Astrocyte (in vitro differentiated cells and primary cell): Measurements from ENCODE around the gene AP1G2. TPM values are rescaled to one million over a fixed set of nuclear protein-coding genes. Genes with fewer than 3 reads are reported as not detected.
A peak's percentile ranks its signal among the peaks of the same experiment; 100 is the strongest.

Source experiments
- DNase-seq: peaks from one replicate; pipeline ENCODE4 v3.0.0-alpha.2; 2010; ENCODE audit warnings: low read depth
- FAIRE-seq: peaks from 2 replicates; lab custom pipeline; 2011; peaks lifted over from hg19 to GRCh38; lab: Jason Lieb, UNC
- H2AFZ ChIP-seq: 2 replicates; pipeline ENCODE4 v1.6.0; 2012; ENCODE audit warnings: low read depth, low read length, inconsistent platforms
- H3K27ac ChIP-seq: 2 replicates; pipeline ENCODE4 v1.5.1; 2011; ENCODE audit warnings: low read depth, low read length, inconsistent platforms
- H3K27me3 ChIP-seq: 2 replicates; pipeline ENCODE4 v1.6.0; 2011; ENCODE audit warnings: low read length, inconsistent platforms; ENCODE audit not compliant: insufficient read depth
- H3K36me3 ChIP-seq: 2 replicates; pipeline ENCODE4 v1.5.1; 2011; ENCODE audit warnings: low read length, inconsistent platforms; ENCODE audit not compliant: insufficient read depth
- H3K4me1 ChIP-seq: 2 replicates; pipeline ENCODE4 v1.5.1; 2011; ENCODE audit warnings: low read length, inconsistent platforms; ENCODE audit not compliant: insufficient read depth
- H3K4me2 ChIP-seq: 2 replicates; pipeline ENCODE4 v1.6.0; 2012; ENCODE audit warnings: low read length, inconsistent platforms
- H3K4me3 ChIP-seq: 2 replicates; pipeline ENCODE4 v1.5.1; 2011; ENCODE audit warnings: low read depth, mild to moderate bottlenecking, low read length, inconsistent platforms; ENCODE audit not compliant: insufficient read depth
- H3K79me2 ChIP-seq: 2 replicates; pipeline ENCODE4 v1.6.0; 2012; ENCODE audit warnings: mild to moderate bottlenecking, low read length, inconsistent platforms; ENCODE audit not compliant: insufficient read depth
- H3K9ac ChIP-seq: 2 replicates; pipeline ENCODE4 v1.6.0; 2012; ENCODE audit warnings: mild to moderate bottlenecking, low read length, inconsistent platforms
- H3K9me3 ChIP-seq: 2 replicates; pipeline ENCODE4 v1.5.1; 2012; ENCODE audit warnings: low read depth, mild to moderate bottlenecking, low read length, inconsistent platforms; ENCODE audit not compliant: insufficient read depth
- H4K20me1 ChIP-seq: 2 replicates; pipeline ENCODE4 v1.6.0; 2012; ENCODE audit warnings: low read length, inconsistent platforms; ENCODE audit not compliant: insufficient read depth
- H3K27ac Mint-ChIP-seq: one replicate; pipeline ENCODE4 v1.8.0; 2021; ENCODE audit warnings: mild to moderate bottlenecking, mixed read lengths; ENCODE audit not compliant: unreplicated experiment
- H3K27me3 Mint-ChIP-seq: one replicate; pipeline ENCODE4 v1.8.0; 2021; ENCODE audit warnings: low read depth, mixed read lengths; ENCODE audit not compliant: unreplicated experiment
- H3K36me3 Mint-ChIP-seq: one replicate; pipeline ENCODE4 v1.8.0; 2021; ENCODE audit warnings: low read depth, mixed read lengths; ENCODE audit not compliant: unreplicated experiment
- H3K4me1 Mint-ChIP-seq: one replicate; pipeline ENCODE4 v1.8.0; 2021; ENCODE audit warnings: low read depth, mixed read lengths; ENCODE audit not compliant: unreplicated experiment
- H3K4me3 Mint-ChIP-seq: one replicate; pipeline ENCODE4 v1.8.0; 2021; ENCODE audit warnings: mild to moderate bottlenecking, moderate library complexity, mixed read lengths; ENCODE audit not compliant: unreplicated experiment
- H3K9me3 Mint-ChIP-seq: one replicate; pipeline ENCODE4 v1.8.0; 2021; ENCODE audit warnings: mild to moderate bottlenecking, mixed read lengths; ENCODE audit not compliant: unreplicated experiment
- EZH2 ChIP-seq: IDR thresholded peaks from 2 replicates; pipeline ENCODE4 v1.6.1; 2012; ENCODE audit warnings: mild to moderate bottlenecking, low read length, inconsistent platforms; ENCODE audit not compliant: insufficient read depth
- total RNA-seq: library from RNA; stranded (reverse); gene quantifications from 2 replicates; pipeline ENCODE4 v1.2.1, GENCODE V29; 2021
- TF ChIP-seq, protein P1 (sequence below): IDR thresholded peaks from 2 replicates; pipeline ENCODE4 v1.5.1; 2011; ENCODE audit warnings: low read depth, mild to moderate bottlenecking, inconsistent platforms, low read length, moderate library complexity; ENCODE audit not compliant: insufficient read depth

Gene AP1G2
- total RNA-seq, 1 donor from 2014 or later, result 80.9 TPM

DNA sequence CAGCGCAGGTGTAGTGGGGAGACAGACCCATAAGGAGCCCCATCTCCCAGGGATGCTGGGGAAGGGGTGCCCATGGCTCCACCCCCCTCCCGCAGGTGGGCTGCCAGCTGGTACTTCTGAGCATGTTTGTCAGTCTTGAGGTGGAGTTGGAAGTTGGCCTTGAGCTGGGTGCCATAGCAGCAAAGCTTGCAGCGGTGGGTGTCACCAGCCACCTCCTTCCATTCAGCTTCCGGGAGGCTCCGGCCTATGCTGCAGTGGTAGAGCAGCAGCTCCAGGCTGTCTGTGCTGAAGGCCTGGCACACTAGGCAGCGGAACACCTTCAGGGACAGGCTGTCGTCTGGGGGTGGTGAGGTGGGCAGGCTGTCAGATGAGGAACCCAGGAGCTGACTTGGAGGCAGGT is 34.9 kb downstream of the AP1G2 start:
- no peaks in the 10 kb centered on the region for H3K27me3 ChIP-seq
- no peak overlapping the region for H2AFZ ChIP-seq
- FAIRE-seq (no peak), DNase-seq (no peak)
- no peaks in the 10 kb centered on the region for H3K9me3 ChIP-seq
- H3K9ac ChIP-seq, result no peak overlapping the region
- H3K36me3 ChIP-seq, result no peaks in the 10 kb centered on the region
- H3K4me2 ChIP-seq, result no peak overlapping the region
- peak overlapping the region; percentile 50 for H3K4me3 Mint-ChIP-seq
- no peak for TF ChIP-seq EZH2
- TF ChIP-seq, protein P1, sequence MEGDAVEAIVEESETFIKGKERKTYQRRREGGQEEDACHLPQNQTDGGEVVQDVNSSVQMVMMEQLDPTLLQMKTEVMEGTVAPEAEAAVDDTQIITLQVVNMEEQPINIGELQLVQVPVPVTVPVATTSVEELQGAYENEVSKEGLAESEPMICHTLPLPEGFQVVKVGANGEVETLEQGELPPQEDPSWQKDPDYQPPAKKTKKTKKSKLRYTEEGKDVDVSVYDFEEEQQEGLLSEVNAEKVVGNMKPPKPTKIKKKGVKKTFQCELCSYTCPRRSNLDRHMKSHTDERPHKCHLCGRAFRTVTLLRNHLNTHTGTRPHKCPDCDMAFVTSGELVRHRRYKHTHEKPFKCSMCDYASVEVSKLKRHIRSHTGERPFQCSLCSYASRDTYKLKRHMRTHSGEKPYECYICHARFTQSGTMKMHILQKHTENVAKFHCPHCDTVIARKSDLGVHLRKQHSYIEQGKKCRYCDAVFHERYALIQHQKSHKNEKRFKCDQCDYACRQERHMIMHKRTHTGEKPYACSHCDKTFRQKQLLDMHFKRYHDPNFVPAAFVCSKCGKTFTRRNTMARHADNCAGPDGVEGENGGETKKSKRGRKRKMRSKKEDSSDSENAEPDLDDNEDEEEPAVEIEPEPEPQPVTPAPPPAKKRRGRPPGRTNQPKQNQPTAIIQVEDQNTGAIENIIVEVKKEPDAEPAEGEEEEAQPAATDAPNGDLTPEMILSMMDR, result no peak
- peak overlapping the region; percentile 18 for H3K27ac Mint-ChIP-seq
- H3K9me3 Mint-ChIP-seq, result no peaks in the 10 kb centered on the region
- H3K27ac ChIP-seq, result no peak overlapping the region
- H3K79me2 ChIP-seq, result no peaks in the 10 kb centered on the region
- no peaks in the 10 kb centered on the region for H3K4me1 ChIP-seq
- no peaks in the 10 kb centered on the region for H3K27me3 Mint-ChIP-seq
- peaks cover 9% of the 10 kb centered on the region for H3K4me1 Mint-ChIP-seq
- no peak overlapping the region for H3K4me3 ChIP-seq
- peaks cover 32% of the 10 kb centered on the region for H3K36me3 Mint-ChIP-seq
- H4K20me1 ChIP-seq, result no peaks in the 10 kb centered on the region

DNA sequence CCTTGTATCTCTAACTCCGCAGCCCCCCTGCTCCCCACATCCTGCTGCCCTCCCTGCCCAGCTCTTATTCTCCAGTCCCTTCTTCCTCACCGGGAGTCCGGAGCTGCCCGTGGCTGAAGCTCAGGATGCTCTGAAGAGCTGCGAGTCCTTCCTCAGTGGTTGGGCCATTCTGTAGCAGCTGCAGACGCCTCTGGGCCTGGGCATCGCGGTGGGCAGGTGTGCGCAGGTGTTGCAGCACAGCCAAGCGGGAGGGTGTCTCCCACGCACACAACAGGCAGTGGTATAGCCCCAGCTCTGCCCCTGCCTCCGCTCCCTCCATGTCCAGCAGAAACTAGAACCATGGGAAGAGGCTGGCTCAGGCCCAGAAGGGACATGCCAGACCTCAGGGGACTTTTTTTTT is 36.2 kb downstream of the AP1G2 start:
- H3K9ac ChIP-seq, result no peak overlapping the region
- Mint-ChIP-seq H3K4me1 (peaks cover 9% of the 10 kb centered on the region), H3K36me3 (peaks cover 43% of the 10 kb centered on the region), H3K4me3 (no peak overlapping the region), H3K27ac (no peak overlapping the region), H3K9me3 (no peaks in the 10 kb centered on the region), H3K27me3 (no peaks in the 10 kb centered on the region)
- no peak overlapping the region for H3K4me3 ChIP-seq
- no peak for TF ChIP-seq EZH2
- TF ChIP-seq, protein P1, result no peak
- no peak overlapping the region for H3K4me2 ChIP-seq
- DNase-seq, result no peak
- H3K27ac ChIP-seq, result no peak overlapping the region
- H3K36me3 ChIP-seq, result no peaks in the 10 kb centered on the region
- no peaks in the 10 kb centered on the region for H3K27me3 ChIP-seq
- H3K9me3 ChIP-seq, result no peaks in the 10 kb centered on the region
- no peak overlapping the region for H2AFZ ChIP-seq
- no peak for FAIRE-seq
- H3K4me1 ChIP-seq, result no peaks in the 10 kb centered on the region
- H4K20me1 ChIP-seq, result no peaks in the 10 kb centered on the region
- H3K79me2 ChIP-seq, result no peaks in the 10 kb centered on the region

DNA sequence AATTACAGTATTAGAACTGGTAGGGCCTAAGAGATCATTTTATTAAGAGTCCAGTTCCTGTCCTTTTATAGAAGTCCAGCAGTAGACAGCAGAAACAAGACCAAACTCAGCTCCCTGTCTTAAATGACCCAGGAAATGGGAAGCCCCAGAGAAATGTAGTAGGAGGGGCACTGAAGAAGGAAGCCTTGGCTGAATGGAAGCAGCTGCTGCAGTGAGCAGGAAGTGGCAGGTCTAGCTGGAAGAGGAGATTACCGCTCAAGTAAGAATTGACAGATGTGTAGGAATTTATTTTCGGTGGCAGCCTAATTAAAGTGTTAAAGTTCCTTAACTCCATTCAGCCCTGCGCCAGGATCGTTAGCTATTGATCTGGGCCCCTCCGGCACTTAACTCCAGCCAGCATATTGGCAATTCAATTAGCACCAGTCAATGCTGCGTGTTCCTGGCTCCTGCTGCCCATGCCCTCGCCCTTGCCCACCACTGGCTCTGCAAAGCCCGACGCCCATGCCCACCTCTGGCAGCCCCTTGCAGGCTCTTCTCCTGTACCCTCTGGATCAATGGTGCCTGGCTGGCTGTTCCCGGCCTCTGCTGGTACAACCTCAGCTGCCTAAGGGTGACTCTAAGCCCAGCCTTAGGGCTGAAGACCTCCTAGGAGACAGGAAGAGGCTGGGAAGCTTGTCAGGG is 37.1 kb downstream of the AP1G2 start:
- Mint-ChIP-seq H3K4me1 (peaks cover 9% of the 10 kb centered on the region), H3K27me3 (no peaks in the 10 kb centered on the region), H3K27ac (no peak overlapping the region), H3K36me3 (peaks cover 48% of the 10 kb centered on the region), H3K9me3 (no peaks in the 10 kb centered on the region), H3K4me3 (no peak overlapping the region)
- FAIRE-seq (no peak), DNase-seq (no peak)
- Histone ChIP-seq H3K4me3 (no peak overlapping the region), H3K79me2 (no peaks in the 10 kb centered on the region), H4K20me1 (no peaks in the 10 kb centered on the region), H3K9ac (no peak overlapping the region), H3K4me2 (no peak overlapping the region), H3K9me3 (no peaks in the 10 kb centered on the region), H2AFZ (no peak overlapping the region), H3K36me3 (no peaks in the 10 kb centered on the region), H3K27ac (no peak overlapping the region), H3K27me3 (no peaks in the 10 kb centered on the region), H3K4me1 (no peaks in the 10 kb centered on the region)
- TF ChIP-seq, protein P1, result no peak
